VCaP (cell line): Measurements from ENCODE around the gene SIGLEC7.

Experiments
- H3K27ac ChIP-seq: fragments of 450-650 bp; 2 replicates; pipeline ENCODE4 v1.5.1; 2017
- TF ChIP-seq, protein P1 (sequence below): fragments of 450-650 bp; conservative IDR thresholded peaks from 2 replicates; pipeline ENCODE4 v1.5.1; 2017; ENCODE audit warnings: mild to moderate bottlenecking, moderate library complexity

Gene SIGLEC7

DNA sequence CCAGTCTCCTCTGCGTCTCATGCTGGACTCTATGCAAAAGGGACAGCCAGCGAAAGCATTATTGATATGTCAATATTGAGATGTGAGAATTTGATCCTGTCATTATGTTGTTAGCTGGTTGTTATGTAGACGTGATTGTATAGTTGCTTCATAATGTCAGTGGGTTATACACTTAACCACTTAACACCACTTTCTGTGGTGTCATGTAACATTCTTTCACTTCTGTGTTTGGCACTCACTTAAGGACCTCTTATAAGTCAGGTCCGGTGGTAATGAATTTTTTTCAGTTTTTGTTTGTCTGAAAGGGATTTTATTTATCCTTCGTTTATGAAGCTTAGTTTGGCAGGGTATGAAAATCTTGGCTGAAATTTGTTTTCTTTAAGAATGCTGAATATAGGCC lies 7.1 kb upstream of the SIGLEC7 start:
- TF ChIP-seq, protein P1, sequence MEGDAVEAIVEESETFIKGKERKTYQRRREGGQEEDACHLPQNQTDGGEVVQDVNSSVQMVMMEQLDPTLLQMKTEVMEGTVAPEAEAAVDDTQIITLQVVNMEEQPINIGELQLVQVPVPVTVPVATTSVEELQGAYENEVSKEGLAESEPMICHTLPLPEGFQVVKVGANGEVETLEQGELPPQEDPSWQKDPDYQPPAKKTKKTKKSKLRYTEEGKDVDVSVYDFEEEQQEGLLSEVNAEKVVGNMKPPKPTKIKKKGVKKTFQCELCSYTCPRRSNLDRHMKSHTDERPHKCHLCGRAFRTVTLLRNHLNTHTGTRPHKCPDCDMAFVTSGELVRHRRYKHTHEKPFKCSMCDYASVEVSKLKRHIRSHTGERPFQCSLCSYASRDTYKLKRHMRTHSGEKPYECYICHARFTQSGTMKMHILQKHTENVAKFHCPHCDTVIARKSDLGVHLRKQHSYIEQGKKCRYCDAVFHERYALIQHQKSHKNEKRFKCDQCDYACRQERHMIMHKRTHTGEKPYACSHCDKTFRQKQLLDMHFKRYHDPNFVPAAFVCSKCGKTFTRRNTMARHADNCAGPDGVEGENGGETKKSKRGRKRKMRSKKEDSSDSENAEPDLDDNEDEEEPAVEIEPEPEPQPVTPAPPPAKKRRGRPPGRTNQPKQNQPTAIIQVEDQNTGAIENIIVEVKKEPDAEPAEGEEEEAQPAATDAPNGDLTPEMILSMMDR = no peak
- H3K27ac ChIP-seq = no peak overlapping the region

DNA sequence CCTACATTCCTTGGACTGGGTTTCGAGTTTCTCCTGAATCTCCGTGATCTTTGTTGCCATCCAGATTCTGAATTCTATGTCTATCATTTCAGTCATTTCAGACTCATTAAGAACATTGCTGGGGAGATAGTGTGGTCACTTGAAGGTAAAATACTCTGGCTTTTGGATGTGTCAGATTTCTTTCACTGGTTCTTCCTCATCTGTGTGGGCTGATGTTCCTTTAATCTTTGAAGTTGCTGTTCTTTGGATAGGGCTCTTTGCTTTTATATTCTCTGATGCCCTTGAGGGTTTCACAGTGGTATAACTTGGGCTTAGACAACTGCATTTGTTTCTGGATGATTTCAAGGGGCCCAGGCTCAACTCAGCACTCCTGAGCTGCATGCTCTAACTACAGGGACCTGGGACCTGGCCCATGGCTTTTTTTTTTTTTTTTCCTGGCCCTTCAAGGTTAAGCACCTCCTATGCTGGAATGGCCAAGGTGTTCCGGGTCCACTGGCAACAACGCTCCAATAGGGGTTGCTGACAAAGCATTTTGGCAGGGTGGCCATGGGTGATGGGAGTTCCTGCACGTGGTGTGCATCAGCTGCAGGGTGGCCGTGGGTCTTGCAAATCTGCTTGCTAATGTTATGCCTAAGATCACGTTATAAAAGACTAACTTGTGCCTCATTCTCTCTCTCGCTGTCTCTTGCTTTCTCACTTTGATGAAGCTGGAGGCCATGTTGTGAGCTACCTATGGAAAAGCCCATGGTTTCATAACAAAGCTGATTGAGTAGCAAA lies 5.9 kb upstream of the SIGLEC7 start:
- TF ChIP-seq, protein P1 = no peak
- no peak overlapping the region for H3K27ac ChIP-seq

DNA sequence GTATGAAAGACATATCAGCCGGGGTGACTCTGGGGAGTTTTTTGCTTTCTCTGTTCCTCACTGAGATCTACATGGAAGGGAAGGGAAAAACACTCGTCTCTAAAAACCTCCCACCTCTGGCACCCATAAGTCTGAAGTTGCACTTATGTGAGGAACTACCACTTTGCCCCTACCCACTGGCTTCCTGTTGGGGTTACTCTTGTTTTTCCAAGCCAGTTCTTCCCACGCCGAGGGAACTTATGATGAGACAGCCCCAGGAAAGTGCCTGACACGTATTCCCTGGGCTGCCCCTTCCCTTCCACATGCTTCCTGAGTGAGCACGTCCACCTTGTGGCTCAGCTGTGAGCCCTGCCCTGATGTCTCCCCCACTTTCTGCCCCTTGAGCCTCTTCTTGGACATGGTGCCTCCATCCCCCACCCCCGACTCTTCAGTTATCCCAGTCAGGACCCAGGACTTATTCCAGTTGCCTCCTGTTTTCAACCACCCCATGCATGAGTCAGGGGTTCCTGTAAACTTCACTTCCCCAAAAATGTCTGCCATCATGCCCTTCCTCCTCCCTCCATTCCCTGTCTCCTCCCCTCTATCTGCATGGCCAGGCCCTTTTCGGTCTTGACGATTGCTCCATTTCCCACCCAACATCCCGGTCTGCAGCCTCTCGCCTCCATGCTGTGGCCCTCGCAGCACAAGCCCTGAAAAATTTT lies 5.1 kb upstream of the SIGLEC7 start:
- H3K27ac ChIP-seq = no peak overlapping the region
- TF ChIP-seq, protein P1 = no peak

DNA sequence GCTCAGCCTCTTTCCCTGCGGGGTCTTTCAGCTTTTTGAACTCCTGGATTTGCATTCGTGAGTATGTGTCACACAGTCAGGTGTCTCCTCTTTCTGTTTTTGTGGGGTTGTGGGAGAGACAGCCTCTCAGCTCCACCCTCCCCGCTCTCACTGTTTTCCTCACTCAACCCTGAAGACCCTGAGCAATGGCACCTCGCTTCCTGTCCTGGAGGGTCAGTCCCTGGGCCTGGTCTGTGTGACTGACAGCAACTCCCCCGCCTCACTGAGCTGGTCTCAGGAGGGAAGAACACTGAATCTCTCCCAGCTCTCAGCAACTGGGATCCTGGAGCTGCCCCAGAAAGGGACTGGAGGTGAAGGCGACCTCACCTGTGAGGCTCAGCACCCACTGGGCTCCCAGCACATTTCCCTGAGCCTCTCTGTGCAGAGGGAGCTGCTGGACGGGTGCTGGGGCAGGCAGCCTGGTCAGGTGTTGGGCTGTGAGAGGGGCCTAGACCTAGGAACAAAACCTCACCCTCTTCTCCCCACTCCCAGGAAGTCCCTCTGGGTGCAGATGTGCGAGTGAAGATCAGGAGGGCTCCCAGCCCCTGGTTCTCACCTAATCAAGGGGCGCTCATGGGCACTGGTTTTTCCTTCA lies 4.2 kb upstream of the SIGLEC7 start:
- no peak overlapping the region for H3K27ac ChIP-seq
- TF ChIP-seq, protein P1 = no peak

DNA sequence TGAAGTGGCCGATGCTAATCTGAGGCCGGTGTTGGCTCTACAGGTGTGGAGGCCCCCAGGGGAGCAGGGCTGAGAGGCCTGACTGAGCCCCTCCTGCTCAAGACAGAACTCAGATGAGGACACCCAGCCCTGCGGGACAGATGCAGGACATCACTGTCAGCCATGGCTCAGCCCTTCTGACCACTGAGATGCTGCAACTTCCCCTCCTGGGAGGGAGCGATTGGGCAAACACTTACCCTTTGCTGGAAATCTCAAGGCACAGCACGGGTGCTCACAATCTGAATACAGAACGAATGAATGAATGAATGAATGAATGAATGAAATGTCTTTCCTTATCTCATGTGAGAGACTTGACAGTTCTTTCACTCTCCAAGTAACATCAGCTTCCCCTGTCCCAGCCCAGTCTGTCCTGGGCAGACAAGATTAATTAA lies 3.5 kb upstream of the SIGLEC7 start:
- H3K27ac ChIP-seq = no peak overlapping the region
- TF ChIP-seq, protein P1 = no peak

DNA sequence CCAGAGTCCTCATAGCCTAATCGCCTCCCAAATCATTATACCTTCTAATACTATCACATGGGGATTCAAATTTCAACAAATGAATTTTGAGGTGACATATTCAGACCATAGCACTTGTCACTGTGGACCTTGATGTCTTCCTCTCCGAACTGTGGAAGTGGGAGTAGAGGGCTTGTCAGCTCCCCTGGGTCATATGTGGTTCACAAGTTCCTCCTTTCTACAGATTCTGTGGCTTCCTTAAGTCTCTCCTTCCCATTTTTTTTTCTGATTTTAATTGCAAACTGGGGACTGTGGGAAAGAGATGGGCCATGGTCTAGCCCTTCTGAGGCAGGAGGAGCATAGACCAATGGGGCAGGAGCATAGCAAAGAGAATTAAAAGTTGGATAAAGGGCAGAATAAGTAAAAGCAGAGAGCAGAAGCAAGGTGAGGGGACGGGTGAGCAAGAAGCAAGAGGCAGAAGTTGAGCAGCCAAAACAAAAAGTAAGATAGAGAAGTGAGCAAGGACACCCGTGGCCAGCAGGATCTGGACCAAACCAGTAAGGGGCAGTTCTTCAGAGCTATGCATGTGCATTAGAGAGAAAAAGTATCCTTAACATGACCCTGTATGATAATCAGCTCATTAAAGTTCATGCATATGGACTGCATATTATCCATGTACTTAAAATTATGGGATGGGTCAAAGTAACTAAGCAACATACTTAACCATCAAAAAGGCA lies 2.6 kb upstream of the SIGLEC7 start:
- TF ChIP-seq, protein P1 = no peak
- H3K27ac ChIP-seq = no peak overlapping the region

DNA sequence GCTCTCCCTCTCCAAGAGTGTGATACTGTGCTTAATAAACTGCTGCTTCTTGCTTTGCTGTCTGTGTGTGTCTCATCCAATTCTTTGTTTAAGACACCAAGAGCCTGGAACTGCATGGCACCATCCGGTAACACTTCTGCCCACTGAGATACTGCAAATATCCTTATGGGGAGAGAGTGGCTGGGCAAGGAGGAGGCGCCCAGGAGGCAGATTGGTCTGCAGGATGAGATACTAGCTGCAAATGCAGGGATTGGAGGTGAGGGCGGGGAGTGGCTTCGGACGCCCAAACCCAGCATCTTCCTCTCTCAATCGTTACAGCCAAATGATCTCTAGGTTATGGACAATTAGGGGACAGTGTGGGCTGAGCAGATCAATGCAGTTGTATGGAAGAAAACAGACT lies 1.7 kb upstream of the SIGLEC7 start:
- no peak overlapping the region for H3K27ac ChIP-seq
- TF ChIP-seq, protein P1 = no peak
